NCI-H460 (cell line): ENCODE measurements around the gene ALDH1A2. TPM values are rescaled to one million over a fixed set of nuclear protein-coding genes. Genes with fewer than 3 reads are reported as not detected.

ENCODE experiments used
- DNase-seq: peaks from one replicate; pipeline ENCODE4 v3.0.0-alpha.2; 2016; ENCODE audit warnings: low read depth; ENCODE audit errors: extremely low read depth
- total RNA-seq: library from RNA; depleted of rRNA; stranded (reverse); fragments of >200 nt; shearing (Covaris generic); gene quantifications from 2 replicates; pipeline ENCODE4 v1.2.3, GENCODE V29; 2014

Gene ALDH1A2
- total RNA-seq, 1 experiment from 2014 or later: not detected

- no peak for DNase-seq
Observed at GRCh38 chr15:57947781-57948180, 117.7 kb downstream of the ALDH1A2 start.

GRCh38 chr15:57947282-57947681 is 118.2 kb downstream of the ALDH1A2 start:
- DNase-seq: no peak

DNA sequence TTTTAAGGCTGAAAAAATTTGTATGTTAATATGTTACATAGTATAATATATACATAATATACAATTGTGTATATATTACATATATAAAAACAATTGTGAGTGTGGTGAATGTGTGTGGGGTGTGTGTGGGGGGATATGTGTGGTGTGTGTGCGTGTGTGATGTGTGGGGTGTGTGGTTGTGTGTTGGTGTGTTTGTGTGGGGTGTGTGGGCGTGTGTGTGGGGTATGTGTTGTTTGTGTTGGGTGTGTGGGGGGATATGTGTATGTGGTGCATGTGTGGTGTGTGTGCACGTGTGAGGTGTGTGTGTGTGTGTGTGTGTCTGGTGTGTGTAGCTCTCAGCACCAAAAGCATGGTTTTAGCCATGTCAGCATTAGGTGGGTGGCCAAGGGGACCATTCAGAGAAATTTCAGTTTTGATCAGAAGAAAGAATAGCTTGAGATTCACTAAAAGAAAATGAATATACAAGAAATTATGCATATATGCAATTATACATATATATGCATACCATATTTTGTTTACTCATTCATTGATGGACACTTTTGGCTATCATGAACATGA is 118.9 kb downstream of the ALDH1A2 start:
- no peak for DNase-seq

- DNase-seq: no peak
Observed at GRCh38 chr15:57945616-57946015, 119.9 kb downstream of the ALDH1A2 start.

GRCh38 chr15:57943754-57944420 is 121.6 kb downstream of the ALDH1A2 start:
- no peak for DNase-seq

DNA sequence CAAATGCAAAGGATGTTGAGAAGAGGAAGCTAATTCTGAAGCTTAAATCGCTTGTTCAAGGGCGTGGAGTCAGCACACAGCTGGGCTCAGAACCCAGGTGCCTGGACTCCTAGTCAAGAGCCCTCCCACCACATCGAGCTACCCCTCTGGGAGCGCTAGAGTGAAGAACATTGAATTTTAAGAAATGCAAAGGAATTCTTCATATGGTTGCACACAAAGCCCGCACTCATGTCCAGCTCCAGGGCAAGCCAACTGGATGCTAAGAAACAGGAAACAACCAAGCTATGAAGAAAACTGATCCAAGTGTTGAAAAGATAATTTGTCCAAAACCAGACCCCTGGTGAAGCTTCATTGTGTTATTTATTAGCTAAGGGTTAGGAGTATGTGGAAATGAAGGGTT is 122.3 kb downstream of the ALDH1A2 start:
- DNase-seq: no peak

DNA sequence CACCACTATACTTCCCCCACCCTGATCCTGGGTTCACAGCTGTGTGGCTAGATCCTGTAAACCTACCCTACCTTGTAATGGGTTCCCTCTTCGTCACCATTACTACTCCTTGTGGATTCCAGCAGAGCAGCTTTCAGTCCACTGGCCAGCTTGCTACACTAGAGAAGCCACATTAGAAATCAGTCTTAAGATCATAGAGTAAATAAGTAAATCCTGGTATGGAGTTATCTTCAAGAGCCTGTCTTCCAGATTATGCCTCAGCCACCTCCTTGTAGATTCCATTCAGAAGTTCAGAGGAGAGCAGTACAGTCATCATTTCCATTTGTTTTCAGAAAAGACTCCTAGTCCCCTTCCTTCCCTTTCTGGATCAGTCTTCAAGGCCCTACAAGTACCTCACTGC is 123.7 kb downstream of the ALDH1A2 start:
- DNase-seq: no peak

- DNase-seq: no peak
Observed at GRCh38 chr15:57932348-57932747, 133.2 kb downstream of the ALDH1A2 start.

GRCh38 chr15:57931570-57931969 is 133.9 kb downstream of the ALDH1A2 start:
- DNase-seq: no peak

DNA sequence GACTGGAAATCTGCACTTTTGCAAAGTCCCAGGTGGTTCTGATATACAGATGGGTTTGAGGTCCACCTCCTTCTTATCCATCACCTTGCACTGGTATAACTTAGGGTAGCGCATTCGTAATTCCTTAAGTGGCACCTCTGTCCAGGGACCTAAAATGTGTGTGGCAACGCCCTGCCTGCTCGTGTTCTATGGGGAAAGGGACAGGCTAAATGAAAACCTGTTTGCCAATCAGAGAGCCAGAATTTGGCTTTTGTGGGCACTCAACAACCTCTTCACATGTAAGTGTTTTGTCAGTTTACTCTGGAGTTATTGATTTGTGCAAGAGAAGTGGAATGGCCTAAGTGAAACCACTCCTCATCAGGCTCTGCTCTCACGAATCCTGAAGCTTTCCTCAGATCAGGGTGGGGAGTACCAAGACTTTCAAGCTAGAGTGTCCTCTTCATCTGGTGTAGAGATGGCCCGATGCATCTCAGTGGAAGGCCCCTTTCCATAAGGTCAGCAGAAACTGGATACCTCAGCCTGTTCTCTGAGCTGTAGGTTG is 138.3 kb downstream of the ALDH1A2 start:
- no peak for DNase-seq

DNA sequence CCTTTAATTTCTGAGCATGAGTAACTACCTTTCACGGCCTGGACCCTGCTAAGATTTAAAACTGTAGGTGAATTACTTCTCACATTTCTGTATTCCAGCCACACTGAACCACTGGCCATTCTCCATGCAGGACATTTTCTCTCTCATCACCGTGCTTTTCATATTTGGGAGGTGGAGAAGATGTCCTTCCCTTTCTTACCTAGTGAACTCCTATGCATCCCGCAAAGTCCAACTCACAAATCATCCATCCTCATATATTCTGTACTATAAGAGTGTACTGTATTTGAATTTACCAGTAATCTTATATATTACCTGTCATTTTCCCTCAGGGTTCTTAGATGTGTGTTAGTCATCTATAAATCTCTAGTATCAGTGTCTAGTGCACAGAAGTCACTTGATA is 139.9 kb downstream of the ALDH1A2 start:
- no peak for DNase-seq

- no peak for DNase-seq
Observed at GRCh38 chr15:57924598-57924997, 140.9 kb downstream of the ALDH1A2 start.

DNA sequence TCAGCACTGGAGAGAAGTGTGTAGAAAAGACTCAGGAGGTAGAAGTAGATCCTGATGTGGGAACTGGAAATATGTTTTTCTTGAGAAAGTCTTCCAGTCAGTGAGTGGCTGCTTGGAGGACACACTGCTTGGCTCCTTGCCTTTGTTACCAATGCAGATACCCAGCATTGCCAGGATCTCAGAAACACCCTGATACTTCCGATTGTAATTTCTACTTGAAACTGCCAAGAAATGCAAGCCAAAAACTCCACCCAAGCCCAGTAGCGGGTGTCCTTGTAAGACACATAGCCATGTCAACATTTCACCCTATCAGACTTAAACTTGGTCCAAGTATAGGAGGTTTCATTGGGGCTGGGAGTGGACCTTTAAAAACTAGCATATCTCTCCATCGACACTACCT is 141.8 kb downstream of the ALDH1A2 start:
- DNase-seq: no peak

- no peak for DNase-seq
Observed at GRCh38 chr15:57923306-57923705, 142.2 kb downstream of the ALDH1A2 start.

GRCh38 chr15:57922776-57923175 is 142.7 kb downstream of the ALDH1A2 start:
- DNase-seq: no peak

DNA sequence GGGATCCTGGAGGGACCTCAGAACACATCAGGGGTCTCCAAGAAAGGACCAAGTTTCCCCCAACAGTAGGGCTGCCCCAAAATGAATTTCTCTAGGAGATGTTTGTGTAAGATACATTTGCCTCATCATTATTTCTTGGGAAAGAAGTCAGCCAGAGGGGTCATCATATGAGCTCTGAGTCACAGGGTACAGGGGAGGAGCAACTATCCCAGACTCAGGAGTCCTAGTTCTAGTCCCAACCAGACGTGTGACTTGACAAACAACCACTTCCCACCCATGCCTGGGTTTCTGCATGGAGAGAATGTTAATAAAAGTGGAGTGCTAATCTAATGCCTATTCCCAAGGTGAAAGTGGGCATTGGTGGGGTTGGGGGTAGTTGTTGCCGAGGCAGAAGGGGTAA is 144.1 kb downstream of the ALDH1A2 start:
- no peak for DNase-seq

- DNase-seq: no peak
Observed at GRCh38 chr15:57920911-57921310, 144.6 kb downstream of the ALDH1A2 start.

GRCh38 chr15:57919754-57920153 is 145.8 kb downstream of the ALDH1A2 start:
- no peak for DNase-seq

DNA sequence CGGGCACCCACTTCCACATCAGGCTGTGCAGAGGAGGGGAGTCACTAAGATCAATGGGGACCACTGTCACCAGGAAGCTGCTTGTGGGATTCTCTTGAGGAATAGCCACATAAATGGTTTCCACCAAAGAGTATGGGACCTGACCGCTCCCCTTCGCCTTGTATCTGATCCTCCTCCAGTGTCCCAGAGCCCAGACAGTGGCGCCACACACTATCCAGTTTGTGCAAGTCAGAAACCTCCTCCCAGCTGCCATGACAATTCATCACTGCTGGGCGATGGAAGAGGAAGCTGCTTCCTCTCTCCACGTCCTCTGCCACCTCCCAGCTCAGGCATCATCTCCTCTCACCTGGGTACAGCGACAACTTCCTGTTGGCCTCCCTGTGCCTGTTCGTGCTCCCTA is 147.5 kb downstream of the ALDH1A2 start:
- no peak for DNase-seq

DNA sequence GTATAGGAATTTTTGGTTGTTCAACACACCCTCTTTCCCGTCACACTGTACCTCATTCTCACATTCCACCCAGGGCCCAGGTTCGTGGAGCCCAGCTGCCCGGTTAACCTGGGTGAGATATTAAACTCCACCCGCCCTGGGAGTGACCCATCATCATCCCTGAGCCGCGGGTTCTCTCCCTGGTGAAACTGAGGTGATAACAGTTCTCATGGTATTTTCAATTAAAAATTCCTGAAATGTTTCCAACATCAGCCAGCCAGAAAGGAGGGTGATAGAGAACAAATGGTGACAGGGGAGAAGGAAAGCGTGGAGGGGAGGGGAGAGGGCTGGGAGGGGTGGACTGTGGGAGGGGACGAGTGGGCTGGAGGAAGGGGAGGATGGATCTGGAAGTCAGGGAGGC is 148.8 kb downstream of the ALDH1A2 start:
- no peak for DNase-seq

DNA sequence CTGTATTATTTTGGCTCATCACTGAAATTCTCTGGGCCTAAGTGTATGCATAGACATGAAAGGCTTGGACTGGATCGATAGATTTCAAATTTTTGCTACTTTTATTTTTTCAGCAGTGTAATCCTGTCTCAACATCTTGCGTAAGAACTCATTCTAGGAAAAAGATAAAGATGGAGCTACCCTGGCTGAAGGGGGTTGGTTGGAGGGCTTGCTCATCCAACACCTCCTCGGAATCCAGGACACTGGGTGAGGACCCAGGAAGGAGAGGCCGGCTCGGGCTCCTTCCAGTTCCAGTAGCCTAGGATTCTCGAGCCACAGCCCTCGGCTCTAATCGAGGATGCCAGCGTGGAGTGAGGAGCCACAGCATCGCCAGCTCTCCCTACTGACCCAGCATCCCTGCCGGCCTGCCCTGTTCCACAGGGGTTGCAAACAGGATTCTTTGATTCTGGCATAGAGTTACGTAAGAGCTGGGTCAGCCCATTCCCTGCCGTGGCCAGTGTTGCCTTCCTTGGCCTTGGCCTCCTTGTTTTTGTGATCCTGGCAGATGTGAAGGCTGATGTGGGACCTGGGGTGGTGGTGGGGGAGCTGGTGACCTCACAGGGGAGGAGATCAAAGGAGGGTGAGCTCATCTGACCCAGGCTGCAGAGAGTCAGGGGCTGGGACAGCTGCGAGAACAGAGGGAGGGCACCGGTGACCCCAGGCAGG is 149.5 kb downstream of the ALDH1A2 start:
- no peak for DNase-seq
